Measurements from ENCODE around the gene TMEM72.

GRCh38 chr10:44952779-44953231, 41.7 kb downstream of the TMEM72 start:
- TF ChIP-seq CTCF (IDR thresholded peaks at IDR 0.05; ENCODE audit: poor library complexity, severe bottlenecking) (no peak), TAF1 (IDR thresholded peaks at IDR 0.05; ENCODE audit: low read depth) (no peak), EP300 (conservative IDR thresholded peaks at IDR 0.05; ENCODE audit: poor library complexity, severe bottlenecking) (no peak), REST (IDR thresholded peaks at IDR 0.05; ENCODE audit: borderline replicate concordance) (no peak)

Measured in neural cell (in vitro differentiated cells).